ENCODE measurements around the gene CCT6B. TPM values are rescaled to one million over a fixed set of nuclear protein-coding genes. Genes with fewer than 3 reads are reported as not detected.

The CCT6B gene
- total and polyA plus RNA-seq, 2 of the 13 experiments (the other 11 are each of a cell fraction or from before 2014, with no cell fraction given): 0.41 to 1.4 TPM

DNA sequence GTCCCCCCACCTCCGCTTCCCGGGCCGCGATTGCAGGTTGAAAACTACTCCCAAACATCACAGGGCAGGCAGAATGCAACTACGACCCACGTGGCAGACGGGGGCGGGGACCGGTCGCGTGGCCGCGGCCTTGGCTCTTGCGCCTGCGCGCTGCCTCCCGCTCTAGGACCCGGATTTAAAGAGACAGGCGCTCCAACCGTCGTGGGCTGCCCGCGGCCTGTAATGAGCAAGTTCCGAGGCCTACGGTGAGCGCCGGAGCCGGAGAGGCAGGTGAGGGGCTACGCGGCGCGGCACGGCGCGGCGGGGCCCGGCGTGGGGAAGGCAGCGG lies 19.1 kb upstream of the CCT6B start, which contains the start of gene LIG3 (continued):
- TF ChIP-seq RXRB (CRISPR knock-in tag; IDR thresholded peaks at IDR 0.05; ENCODE audit: borderline replicate concordance) (no peak; the same call in 1 of the 2 replicates), KDM5B (CRISPR knock-in tag; IDR thresholded peaks at IDR 0.05; ENCODE audit: borderline replicate concordance) (no peak), RARG (CRISPR knock-in tag; IDR thresholded peaks at IDR 0.05; ENCODE audit: low read depth) (no peak), MEIS2 (CRISPR knock-in tag; IDR thresholded peaks at IDR 0.05) (no peak), CC2D1A (CRISPR knock-in tag; IDR thresholded peaks at IDR 0.05) (no peak), ZNF446 (CRISPR knock-in tag; IDR thresholded peaks at IDR 0.05) (no peak), ZNF570 (CRISPR knock-in tag; IDR thresholded peaks at IDR 0.05; ENCODE audit: borderline replicate concordance) (no peak), PRMT3 (CRISPR knock-in tag; IDR thresholded peaks at IDR 0.05; ENCODE audit: borderline replicate concordance, low read depth) (no peak), RAD21 (CRISPR knock-in tag; IDR thresholded peaks at IDR 0.05) (no peak), ZNF558 (CRISPR knock-in tag; IDR thresholded peaks at IDR 0.05; ENCODE audit: borderline replicate concordance) (peak; percentile 75; the same call in 1 of the 2 replicates), RNF219 (CRISPR knock-in tag; IDR thresholded peaks at IDR 0.05) (no peak), NCOA1 (CRISPR knock-in tag; IDR thresholded peaks at IDR 0.05) (no peak), TCF7 (IDR thresholded peaks at IDR 0.05; ENCODE audit: low read depth) (no peak), SRSF1 (optimal IDR thresholded peaks at IDR 0.05; ENCODE audit: low read depth, low read length) (no peak), CCAR2 (optimal IDR thresholded peaks at IDR 0.05; ENCODE audit: low read depth, low read length) (no peak), YEATS4 (CRISPR knock-in tag; IDR thresholded peaks at IDR 0.05; ENCODE audit: borderline replicate concordance) (peak; percentile 79), ATM (IDR thresholded peaks at IDR 0.05; ENCODE audit: borderline replicate concordance) (no peak), ZNF607 (CRISPR knock-in tag; IDR thresholded peaks at IDR 0.05; ENCODE audit: borderline replicate concordance) (0 out of 2 replicates have a peak, but pooled peaks have one; percentile 8), ZSCAN29 (CRISPR knock-in tag; conservative IDR thresholded peaks at IDR 0.05) (0 out of 2 replicates have a peak, but pooled peaks have one; percentile 15), HDAC1 (CRISPR knock-in tag; IDR thresholded peaks at IDR 0.05) (peak; percentile 83), MTF1 (CRISPR knock-in tag; IDR thresholded peaks at IDR 0.05) (no peak)
- TF ChIP-seq, protein P1, sequence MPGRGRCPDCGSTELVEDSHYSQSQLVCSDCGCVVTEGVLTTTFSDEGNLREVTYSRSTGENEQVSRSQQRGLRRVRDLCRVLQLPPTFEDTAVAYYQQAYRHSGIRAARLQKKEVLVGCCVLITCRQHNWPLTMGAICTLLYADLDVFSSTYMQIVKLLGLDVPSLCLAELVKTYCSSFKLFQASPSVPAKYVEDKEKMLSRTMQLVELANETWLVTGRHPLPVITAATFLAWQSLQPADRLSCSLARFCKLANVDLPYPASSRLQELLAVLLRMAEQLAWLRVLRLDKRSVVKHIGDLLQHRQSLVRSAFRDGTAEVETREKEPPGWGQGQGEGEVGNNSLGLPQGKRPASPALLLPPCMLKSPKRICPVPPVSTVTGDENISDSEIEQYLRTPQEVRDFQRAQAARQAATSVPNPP (CRISPR knock-in tag; IDR thresholded peaks at IDR 0.05): no peak
- TF ChIP-seq, protein P2, sequence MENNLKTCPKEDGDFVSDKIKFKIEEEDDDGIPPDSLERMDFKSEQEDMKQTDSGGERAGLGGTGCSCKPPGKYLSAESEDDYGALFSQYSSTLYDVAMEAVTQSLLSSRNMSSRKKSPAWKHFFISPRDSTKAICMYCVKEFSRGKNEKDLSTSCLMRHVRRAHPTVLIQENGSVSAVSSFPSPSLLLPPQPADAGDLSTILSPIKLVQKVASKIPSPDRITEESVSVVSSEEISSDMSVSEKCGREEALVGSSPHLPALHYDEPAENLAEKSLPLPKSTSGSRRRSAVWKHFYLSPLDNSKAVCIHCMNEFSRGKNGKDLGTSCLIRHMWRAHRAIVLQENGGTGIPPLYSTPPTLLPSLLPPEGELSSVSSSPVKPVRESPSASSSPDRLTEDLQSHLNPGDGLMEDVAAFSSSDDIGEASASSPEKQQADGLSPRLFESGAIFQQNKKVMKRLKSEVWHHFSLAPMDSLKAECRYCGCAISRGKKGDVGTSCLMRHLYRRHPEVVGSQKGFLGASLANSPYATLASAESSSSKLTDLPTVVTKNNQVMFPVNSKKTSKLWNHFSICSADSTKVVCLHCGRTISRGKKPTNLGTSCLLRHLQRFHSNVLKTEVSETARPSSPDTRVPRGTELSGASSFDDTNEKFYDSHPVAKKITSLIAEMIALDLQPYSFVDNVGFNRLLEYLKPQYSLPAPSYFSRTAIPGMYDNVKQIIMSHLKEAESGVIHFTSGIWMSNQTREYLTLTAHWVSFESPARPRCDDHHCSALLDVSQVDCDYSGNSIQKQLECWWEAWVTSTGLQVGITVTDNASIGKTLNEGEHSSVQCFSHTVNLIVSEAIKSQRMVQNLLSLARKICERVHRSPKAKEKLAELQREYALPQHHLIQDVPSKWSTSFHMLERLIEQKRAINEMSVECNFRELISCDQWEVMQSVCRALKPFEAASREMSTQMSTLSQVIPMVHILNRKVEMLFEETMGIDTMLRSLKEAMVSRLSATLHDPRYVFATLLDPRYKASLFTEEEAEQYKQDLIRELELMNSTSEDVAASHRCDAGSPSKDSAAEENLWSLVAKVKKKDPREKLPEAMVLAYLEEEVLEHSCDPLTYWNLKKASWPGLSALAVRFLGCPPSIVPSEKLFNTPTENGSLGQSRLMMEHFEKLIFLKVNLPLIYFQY (CRISPR knock-in tag; IDR thresholded peaks at IDR 0.05; ENCODE audit: borderline replicate concordance): no peak
- TF ChIP-seq, protein P3, sequence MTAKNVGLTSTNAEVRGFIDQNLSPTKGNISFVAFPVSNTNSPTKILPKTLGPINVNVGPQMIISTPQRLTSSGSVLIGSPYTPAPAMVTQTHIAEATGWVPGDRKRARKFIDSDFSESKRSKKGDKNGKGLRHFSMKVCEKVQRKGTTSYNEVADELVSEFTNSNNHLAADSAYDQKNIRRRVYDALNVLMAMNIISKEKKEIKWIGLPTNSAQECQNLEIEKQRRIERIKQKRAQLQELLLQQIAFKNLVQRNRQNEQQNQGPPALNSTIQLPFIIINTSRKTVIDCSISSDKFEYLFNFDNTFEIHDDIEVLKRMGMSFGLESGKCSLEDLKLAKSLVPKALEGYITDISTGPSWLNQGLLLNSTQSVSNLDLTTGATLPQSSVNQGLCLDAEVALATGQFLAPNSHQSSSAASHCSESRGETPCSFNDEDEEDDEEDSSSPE (CRISPR knock-in tag; IDR thresholded peaks at IDR 0.05): peak; percentile 73
